A549 (cell line): ENCODE data around the gene VCL. TPM values are rescaled to one million over a fixed set of nuclear protein-coding genes. Genes with fewer than 3 reads are reported as not detected.

Experiments used
- ATAC-seq, 2 experiments: fragments of 200-7000 bp in 1 of 2; fragments of >200 bp in 1 of 2; cut with Nextera tagmentation in 1 of 2; cut with Tn5 transposase in 1 of 2; 3 replicates each; pipeline versions ENCODE4 v1.8.0 to v1.9.1; 2018 to 2020; ENCODE audit warnings: mild to moderate bottlenecking in 1 of 2, moderate library complexity in 1 of 2
- CTCF ChIA-PET: fragments of 300-600 bp; sonication (Branson Sonifier 250); formaldehyde crosslinking; extraction: SDS; loops from one replicate; lab custom pipeline; 2021; ENCODE audit warnings: antibody characterized with exemption, inconsistent platforms; lab: Yijun Ruan, JAX
- POLR2A ChIA-PET: fragments of 350-600 bp; formaldehyde crosslinking; extraction: SDS; loops from one replicate; lab custom pipeline; 2021; ENCODE audit warnings: antibody characterized with exemption, inconsistent platforms; lab: Yijun Ruan, JAX
- DNase-seq, 2 experiments: peaks; one replicate each; pipeline versions ENCODE4 v3.0.0 to v3.0.0-alpha.2; 2011 to 2016; ENCODE audit warnings: low read depth in 1 of 2, low spot score in 1 of 2
- FAIRE-seq: peaks from 2 replicates; lab custom pipeline; 2011; peaks lifted over from hg19 to GRCh38; lab: Jason Lieb, UNC
- H3K27ac ChIP-seq, 2 experiments: fragments of >200 bp; sonication (Bioruptor Twin); formaldehyde crosslinking; 3 replicates each; pipeline ENCODE4 v1.5.1; 2016 to 2017
- H3K4me1 ChIP-seq: fragments of >200 bp; sonication (Bioruptor Twin); formaldehyde crosslinking; 3 replicates; pipeline ENCODE4 v1.6.1; 2016
- H3K4me2 ChIP-seq: fragments of >200 bp; sonication (Bioruptor Twin); formaldehyde crosslinking; 3 replicates; pipeline ENCODE4 v1.6.1; 2016
- H3K4me3 ChIP-seq: fragments of >200 bp; sonication (Bioruptor Twin); formaldehyde crosslinking; 3 replicates; pipeline ENCODE4 v1.5.1; 2016
- H3K9me3 ChIP-seq: fragments of >200 bp; sonication (Bioruptor Twin); formaldehyde crosslinking; 3 replicates; pipeline ENCODE4 v1.6.1; 2016
- BHLHE40 ChIP-seq: IDR thresholded peaks from 2 replicates; pipeline ENCODE4 v1.6.1; 2012; ENCODE audit warnings: low read depth, low read length, inconsistent platforms
- CBX8 ChIP-seq: fragments of 200-600 bp; sonication (generic); IDR thresholded peaks from 2 replicates; pipeline ENCODE4 v1.6.1; 2016
- CHD4 ChIP-seq: fragments of 200-600 bp; sonication (generic); IDR thresholded peaks from 2 replicates; pipeline ENCODE4 v1.6.1; 2016; ENCODE audit warnings: antibody characterized with exemption, mild to moderate bottlenecking, borderline replicate concordance
- EP300 ChIP-seq, 2 experiments: fragments of >200 bp; sonication (Bioruptor Twin); formaldehyde crosslinking; IDR thresholded peaks; 2 replicates in 1 of 2; 3 replicates in 1 of 2; pipeline ENCODE4 v1.6.1; 2016 to 2017
- GATA3 ChIP-seq: IDR thresholded peaks from 2 replicates; pipeline ENCODE4 v1.6.1; 2012; ENCODE audit warnings: borderline replicate concordance
- HDAC2 ChIP-seq: fragments of 200-600 bp; sonication (generic); IDR thresholded peaks from 2 replicates; pipeline ENCODE4 v1.6.1; 2016
- HOXB13 ChIP-seq: fragments of 250-450 bp; sonication (Bioruptor Pico); IDR thresholded peaks from 2 replicates; pipeline ENCODE4 v1.5.0; 2020; ENCODE audit warnings: low read depth, mild to moderate bottlenecking, moderate library complexity
- MAZ ChIP-seq: fragments of 150-350 bp; IDR thresholded peaks from 2 replicates; pipeline ENCODE4 v1.6.1; 2014; ENCODE audit warnings: antibody characterized with exemption, low read depth, low read length, borderline replicate concordance
- POLR2A ChIP-seq: IDR thresholded peaks from 2 replicates; pipeline ENCODE4 v1.6.1; 2012; ENCODE audit warnings: mild to moderate bottlenecking, low read length
- POLR2AphosphoS2 ChIP-seq: conservative IDR thresholded peaks from 2 replicates; pipeline ENCODE4 v1.6.1; 2012; ENCODE audit warnings: low read length, improper control_type of control experiment, inconsistent platforms
- RAD21 ChIP-seq, 2 experiments: fragments of >200 bp in 1 of 2; sonication (Bioruptor Twin) in 1 of 2; formaldehyde crosslinking in 1 of 2; IDR thresholded peaks in 1 of 2; conservative IDR thresholded peaks in 1 of 2; 2 replicates in 1 of 2; 3 replicates in 1 of 2; pipeline ENCODE4 v1.6.1; 2012 to 2018; ENCODE audit warnings: inconsistent platforms in 1 of 2
- RARB ChIP-seq: fragments of 250-450 bp; sonication (Bioruptor Pico); IDR thresholded peaks from 2 replicates; pipeline ENCODE4 v1.8.0; 2021; ENCODE audit warnings: mild to moderate bottlenecking, moderate library complexity
- RCOR1 ChIP-seq: fragments of 150-350 bp; IDR thresholded peaks from 2 replicates; pipeline ENCODE4 v1.6.1; 2014; ENCODE audit warnings: antibody characterized with exemption, low read length, low read depth
- RFX5 ChIP-seq: fragments of 450-650 bp; IDR thresholded peaks from 2 replicates; pipeline ENCODE4 v1.7.1; 2014; ENCODE audit warnings: antibody characterized with exemption, mild to moderate bottlenecking, moderate library complexity
- RNF2 ChIP-seq: fragments of 200-600 bp; sonication (generic); IDR thresholded peaks from 2 replicates; pipeline ENCODE4 v1.6.1; 2016; ENCODE audit warnings: low read depth, mild to moderate bottlenecking, antibody characterized with exemption, moderate library complexity, borderline replicate concordance
- SMC3 ChIP-seq: fragments of >200 bp; sonication (Bioruptor Twin); formaldehyde crosslinking; IDR thresholded peaks from 3 replicates; pipeline ENCODE4 v1.6.1; 2018; ENCODE audit warnings: inconsistent platforms
- TFCP2L1 ChIP-seq: fragments of 250-450 bp; sonication (Bioruptor Pico); IDR thresholded peaks from 2 replicates; pipeline ENCODE4 v1.5.0; 2021; ENCODE audit warnings: mild to moderate bottlenecking
- TP53 ChIP-seq: fragments of 250-450 bp; sonication (Bioruptor Pico); IDR thresholded peaks from 2 replicates; pipeline ENCODE4 v1.5.0; 2021; ENCODE audit warnings: mild to moderate bottlenecking, moderate library complexity
- ZC3H11A ChIP-seq: fragments of 450-650 bp; IDR thresholded peaks from 2 replicates; pipeline ENCODE4 v1.6.1; 2014; ENCODE audit warnings: antibody characterized with exemption, mild to moderate bottlenecking
- ZNF302 ChIP-seq: fragments of 250-450 bp; sonication (Bioruptor Pico); IDR thresholded peaks from 2 replicates; pipeline ENCODE4 v1.9.0; 2021; ENCODE audit warnings: inconsistent platforms, mild to moderate bottlenecking, moderate library complexity
- WGBS: methylation state at CpG from one replicate; pipeline ENCODE4 v1.1.6; 2017; ENCODE audit errors: missing lambda C conversion rate; 5-methylcytosine and 5-hydroxymethylcytosine counted together
- polyA plus RNA-seq, 4 experiments: library from polyadenylated mRNA; depleted of rRNA in 3 of 4; stranded (reverse); fragments of >200 nt; fragmentation: RNase III in 1 of 4; extraction: RNeasy Plus Mini Kit Qiagen cat#74134 plus additional on column Dnase treatment in 1 of 4; gene quantifications; 2 replicates in 3 of 4; 3 replicates in 1 of 4; pipeline ENCODE4 v1.2.3, GENCODE V29; 2011 to 2017
- TF ChIP-seq, protein P1 (sequence below): IDR thresholded peaks from 2 replicates; pipeline ENCODE4 v1.6.1; 2012
- TF ChIP-seq, protein P2 (sequence below): fragments of >200 bp; sonication (Bioruptor Twin); formaldehyde crosslinking; IDR thresholded peaks from 3 replicates; pipeline ENCODE4 v1.5.1; 2016
- TF ChIP-seq, protein P3 (sequence below): fragments of 250-450 bp; sonication (Bioruptor Pico); IDR thresholded peaks from 2 replicates; pipeline ENCODE4 v1.5.0; 2021; ENCODE audit warnings: mild to moderate bottlenecking, moderate library complexity, borderline replicate concordance
- TF ChIP-seq, protein P4 (sequence below): fragments of >200 bp; sonication (Bioruptor Twin); formaldehyde crosslinking; IDR thresholded peaks from 2 replicates; pipeline ENCODE4 v1.6.1; 2016

Gene VCL
- polyA plus RNA-seq, 2 of the 4 experiments (the other 2 are of a cell fraction): 101 to 112 TPM

- WGBS: 92% methylated on average over 3 of the region's 3 CpGs
- no peak for TF ChIP-seq POLR2AphosphoS2
- Histone ChIP-seq H3K4me1 (peaks cover 9% of the 10 kb centered on the region; the same call in 2 of the 3 replicates), H3K27ac (no peak overlapping the region), H3K9me3 (no peaks in the 10 kb centered on the region), H3K4me3 (no peak overlapping the region), H3K4me2 (no peak overlapping the region)
- POLR2A ChIA-PET: interaction anchor here (0.6 kb wide), 1 partner anchor 12 kb away, joined by 3 read pairs; no protein-coding TSS in a partner anchor
- CTCF ChIA-PET: interaction anchor here (0.7 to 3.8 kb wide), 8 partner anchors 10 to 253 kb away, joined by 3 to 18 read pairs (median 6); no protein-coding TSS in a partner anchor
- FAIRE-seq (no peak), DNase-seq (no peak), ATAC-seq (no peak)
These were observed 101.9 kb downstream of the VCL start for GRCh38 chr10:74099836-74100235.

GRCh38 chr10:74103560-74104258 is 105.8 kb downstream of the VCL start:
- H3K4me3 ChIP-seq: no peak overlapping the region
- POLR2A ChIA-PET: interaction anchor here (1.1 kb wide), 1 partner anchor 31 kb away, joined by 3 read pairs; no protein-coding TSS in a partner anchor
- FAIRE-seq (no peak), DNase-seq (peak; percentile 48 to 51), ATAC-seq (peak in 1 of 2 experiments; percentile 76; a peak in 3 of 6 replicates)
- 78% methylated on average over 11 of the region's 11 CpGs for WGBS
- H3K27ac ChIP-seq: no peak overlapping the region
- no peaks in the 10 kb centered on the region for H3K4me1 ChIP-seq
- no peak overlapping the region for H3K4me2 ChIP-seq
- CTCF ChIA-PET: interaction anchor here (0.6 to 5.9 kb wide), 32 partner anchors 9 to 324 kb away, joined by 3 to 35 read pairs (median 4); no protein-coding TSS in a partner anchor
- no peaks in the 10 kb centered on the region for H3K9me3 ChIP-seq
- TF ChIP-seq MAZ (no peak), ZNF302 (CRISPR knock-in tag) (no peak), RFX5 (no peak), CHD4 (no peak), HOXB13 (CRISPR knock-in tag) (no peak), POLR2A (no peak), ZC3H11A (no peak), BHLHE40 (no peak), RAD21 (conservative IDR thresholded peaks at IDR 0.05 in 1 of 2, IDR thresholded peaks at IDR 0.05 in 1 of 2) (peak; percentile 59), SMC3 (peak; percentile 52), HDAC2 (no peak), EP300 (IDR thresholded peaks at IDR 0.05) (no peak), TFCP2L1 (CRISPR knock-in tag) (no peak), RARB (CRISPR knock-in tag) (no peak)
- TF ChIP-seq, protein P1, sequence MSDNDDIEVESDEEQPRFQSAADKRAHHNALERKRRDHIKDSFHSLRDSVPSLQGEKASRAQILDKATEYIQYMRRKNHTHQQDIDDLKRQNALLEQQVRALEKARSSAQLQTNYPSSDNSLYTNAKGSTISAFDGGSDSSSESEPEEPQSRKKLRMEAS: no peak
- TF ChIP-seq, protein P2, sequence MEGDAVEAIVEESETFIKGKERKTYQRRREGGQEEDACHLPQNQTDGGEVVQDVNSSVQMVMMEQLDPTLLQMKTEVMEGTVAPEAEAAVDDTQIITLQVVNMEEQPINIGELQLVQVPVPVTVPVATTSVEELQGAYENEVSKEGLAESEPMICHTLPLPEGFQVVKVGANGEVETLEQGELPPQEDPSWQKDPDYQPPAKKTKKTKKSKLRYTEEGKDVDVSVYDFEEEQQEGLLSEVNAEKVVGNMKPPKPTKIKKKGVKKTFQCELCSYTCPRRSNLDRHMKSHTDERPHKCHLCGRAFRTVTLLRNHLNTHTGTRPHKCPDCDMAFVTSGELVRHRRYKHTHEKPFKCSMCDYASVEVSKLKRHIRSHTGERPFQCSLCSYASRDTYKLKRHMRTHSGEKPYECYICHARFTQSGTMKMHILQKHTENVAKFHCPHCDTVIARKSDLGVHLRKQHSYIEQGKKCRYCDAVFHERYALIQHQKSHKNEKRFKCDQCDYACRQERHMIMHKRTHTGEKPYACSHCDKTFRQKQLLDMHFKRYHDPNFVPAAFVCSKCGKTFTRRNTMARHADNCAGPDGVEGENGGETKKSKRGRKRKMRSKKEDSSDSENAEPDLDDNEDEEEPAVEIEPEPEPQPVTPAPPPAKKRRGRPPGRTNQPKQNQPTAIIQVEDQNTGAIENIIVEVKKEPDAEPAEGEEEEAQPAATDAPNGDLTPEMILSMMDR: peak; percentile 58
- TF ChIP-seq, protein P3, sequence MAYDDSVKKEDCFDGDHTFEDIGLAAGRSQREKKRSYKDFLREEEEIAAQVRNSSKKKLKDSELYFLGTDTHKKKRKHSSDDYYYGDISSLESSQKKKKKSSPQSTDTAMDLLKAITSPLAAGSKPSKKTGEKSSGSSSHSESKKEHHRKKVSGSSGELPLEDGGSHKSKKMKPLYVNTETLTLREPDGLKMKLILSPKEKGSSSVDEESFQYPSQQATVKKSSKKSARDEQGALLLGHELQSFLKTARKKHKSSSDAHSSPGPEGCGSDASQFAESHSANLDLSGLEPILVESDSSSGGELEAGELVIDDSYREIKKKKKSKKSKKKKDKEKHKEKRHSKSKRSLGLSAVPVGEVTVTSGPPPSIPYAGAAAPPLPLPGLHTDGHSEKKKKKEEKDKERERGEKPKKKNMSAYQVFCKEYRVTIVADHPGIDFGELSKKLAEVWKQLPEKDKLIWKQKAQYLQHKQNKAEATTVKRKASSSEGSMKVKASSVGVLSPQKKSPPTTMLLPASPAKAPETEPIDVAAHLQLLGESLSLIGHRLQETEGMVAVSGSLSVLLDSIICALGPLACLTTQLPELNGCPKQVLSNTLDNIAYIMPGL (CRISPR knock-in tag): no peak
- TF ChIP-seq, protein P4, sequence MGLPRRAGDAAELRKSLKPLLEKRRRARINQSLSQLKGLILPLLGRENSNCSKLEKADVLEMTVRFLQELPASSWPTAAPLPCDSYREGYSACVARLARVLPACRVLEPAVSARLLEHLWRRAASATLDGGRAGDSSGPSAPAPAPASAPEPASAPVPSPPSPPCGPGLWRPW: no peak

- no peak for DNase-seq
- ChIA-PET CTCF (interaction anchor here (0.7 to 5.9 kb wide), 15 partner anchors 9 to 260 kb away, joined by 3 to 35 read pairs (median 5); no protein-coding TSS in a partner anchor), POLR2A (no interaction called here)
- 94% methylated on average over 5 of the region's 5 CpGs for WGBS
- TF ChIP-seq RNF2 (no peak), GATA3 (no peak), RCOR1 (no peak), CHD4 (no peak), RFX5 (no peak), TP53 (CRISPR knock-in tag) (no peak), CBX8 (no peak)
- Histone ChIP-seq H3K4me2 (no peak overlapping the region), H3K9me3 (no peaks in the 10 kb centered on the region), H3K4me1 (no peaks in the 10 kb centered on the region), H3K27ac (no peak overlapping the region), H3K4me3 (no peak overlapping the region)
- ATAC-seq: no peak
- no peak for FAIRE-seq
These were observed 106.6 kb downstream of the VCL start for GRCh38 chr10:74104480-74104879.
